HCT116 (cell line): ENCODE results near the gene CD200R1L. TPM values are rescaled to one million over a fixed set of nuclear protein-coding genes. Genes with fewer than 3 reads are reported as not detected.

ENCODE experiments used
- ATAC-seq: fragments of 200-7000 bp; cut with Tn5 transposase; 2 replicates; pipeline ENCODE4 v1.9.1; 2020; ENCODE audit warnings: mild to moderate bottlenecking, moderate library complexity
- BruUV-seq: library from RNA; stranded (reverse); fragments of 400-500 nt; replicated peaks from 2 replicates; lab custom pipeline; 2021; lab: Mats Ljungman, UMichigan
- CTCF ChIA-PET: fragments of 300-600 bp; sonication (Branson Sonifier 250); formaldehyde crosslinking; loops from one replicate; lab custom pipeline; 2021; ENCODE audit warnings: antibody characterized with exemption; lab: Charles Lee
- POLR2A ChIA-PET: fragments of 300-600, 350-600 bp; sonication (Branson Sonifier 250); formaldehyde crosslinking; loops from one replicate; lab custom pipeline; 2021; ENCODE audit warnings: antibody characterized with exemption; lab: Charles Lee
- RAD21 ChIA-PET, 2 experiments: fragments of 300-600 bp; sonication (Branson Sonifier 250); formaldehyde crosslinking; loops; one replicate each; lab custom pipeline; 2023; ENCODE audit warnings: low total read pairs in 2 of 2; ENCODE audit not compliant: uncharacterized antibody in 2 of 2, unreplicated experiment in 2 of 2, low non-redundant PET in 1 of 2; lab: Charles Lee
- DNase-seq: peaks from one replicate; pipeline ENCODE4 v3.0.0-alpha.2; 2010; ENCODE audit warnings: low read depth, low spot score
- H2AFZ ChIP-seq: fragments of 200-600 bp; shearing (Covaris generic), sonication (generic); 2 replicates; pipeline ENCODE4 v1.6.1; 2017; ENCODE audit warnings: low read depth, mixed run types, mixed read lengths, antibody characterized with exemption, low read length; ENCODE audit not compliant: poor library complexity, severe bottlenecking
- H3K27ac ChIP-seq: 2 replicates; pipeline ENCODE4 v1.5.1; 2012; ENCODE audit warnings: low read depth, low read length
- H3K27me3 ChIP-seq: fragments of 200-600 bp; sonication (generic); 2 replicates; pipeline ENCODE4 v1.6.1; 2016; ENCODE audit warnings: mixed run types, low read length, mixed read lengths; ENCODE audit not compliant: insufficient read depth
- H3K36me3 ChIP-seq, 2 experiments: fragments of 200-500 bp in 1 of 2; fragments of 200-600 bp in 1 of 2; sonication (Bioruptor generic) in 1 of 2; sonication (generic) in 1 of 2; 2 replicates each; pipeline versions ENCODE4 v1.5.1 to v1.6.1; 2014 to 2016; ENCODE audit warnings: low read length in 2 of 2, inconsistent platforms in 1 of 2, mixed read lengths in 1 of 2, mixed run types in 1 of 2; ENCODE audit not compliant: insufficient read depth in 2 of 2, control insufficient read depth in 1 of 2
- H3K4me1 ChIP-seq, 2 experiments: fragments of 200-600 bp in 1 of 2; sonication (generic) in 1 of 2; 2 replicates each; pipeline versions ENCODE4 v1.5.1 to v1.6.1; 2012 to 2017; ENCODE audit warnings: low read length in 2 of 2, inconsistent platforms in 1 of 2, mild to moderate bottlenecking in 1 of 2, mixed read lengths in 1 of 2, mixed run types in 1 of 2, moderate library complexity in 1 of 2; ENCODE audit not compliant: insufficient read depth in 2 of 2, control insufficient read depth in 1 of 2
- H3K4me2 ChIP-seq: fragments of 200-600 bp; sonication (generic); 2 replicates; pipeline ENCODE4 v1.6.1; 2017; ENCODE audit warnings: mixed run types, low read length, mixed read lengths
- H3K4me3 ChIP-seq, 2 experiments: fragments of 200-600 bp in 1 of 2; sonication (generic) in 1 of 2; replicated peaks in 1 of 2; 2 replicates each; pipeline ENCODE4 v1.5.1; 2011 to 2016; ENCODE audit warnings: low read length in 2 of 2, control low read depth in 1 of 2, low read depth in 1 of 2, mild to moderate bottlenecking in 1 of 2, mixed read lengths in 1 of 2, mixed run types in 1 of 2
- H3K79me2 ChIP-seq: fragments of 200-600 bp; sonication (generic); 2 replicates; pipeline ENCODE4 v1.6.1; 2017; ENCODE audit warnings: mild to moderate bottlenecking, mixed run types, low read length, moderate library complexity, mixed read lengths; ENCODE audit not compliant: insufficient read depth
- H3K9ac ChIP-seq: fragments of 200-600 bp; sonication (generic); 2 replicates; pipeline ENCODE4 v1.6.1; 2016; ENCODE audit warnings: low read length, mixed read lengths
- H3K9me2 ChIP-seq: fragments of 200-600 bp; sonication (generic), shearing (Covaris generic); 2 replicates; pipeline ENCODE4 v1.6.1; 2017; ENCODE audit warnings: mixed run types, mild to moderate bottlenecking, moderate library complexity; ENCODE audit not compliant: insufficient read depth
- H3K9me3 ChIP-seq, 2 experiments: fragments of 200-500 bp in 1 of 2; fragments of 200-600 bp in 1 of 2; sonication (Bioruptor generic) in 1 of 2; sonication (generic) in 1 of 2; 2 replicates each; pipeline ENCODE4 v1.6.1; 2014 to 2017; ENCODE audit warnings: low read length in 2 of 2, mixed read lengths in 2 of 2, inconsistent platforms in 1 of 2, low read depth in 1 of 2, mild to moderate bottlenecking in 1 of 2, mixed run types in 1 of 2, moderate library complexity in 1 of 2; ENCODE audit not compliant: control insufficient read depth in 1 of 2, insufficient read depth in 1 of 2
- H4K20me1 ChIP-seq: fragments of 200-600 bp; sonication (generic), shearing (Covaris generic); 2 replicates; pipeline ENCODE4 v1.6.1; 2017; ENCODE audit warnings: mixed run types, mild to moderate bottlenecking, moderate library complexity; ENCODE audit not compliant: insufficient read depth
- CBX3 ChIP-seq: IDR thresholded peaks from 2 replicates; pipeline ENCODE4 v1.6.1; 2012; ENCODE audit warnings: low read depth
- FOSL1 ChIP-seq: IDR thresholded peaks from 2 replicates; pipeline ENCODE4 v1.6.1; 2012; ENCODE audit warnings: low read depth
- JUND ChIP-seq: IDR thresholded peaks from 2 replicates; pipeline ENCODE4 v1.6.1; 2012
- POLR2A ChIP-seq: IDR thresholded peaks from 2 replicates; pipeline ENCODE4 v1.7.0; 2011; ENCODE audit warnings: borderline replicate concordance; ENCODE audit not compliant: insufficient read depth, insufficient read length; ENCODE audit errors: extremely low read depth
- SRF ChIP-seq: IDR thresholded peaks from 2 replicates; pipeline ENCODE4 v1.6.1; 2012; ENCODE audit warnings: low read depth
- YY1 ChIP-seq: IDR thresholded peaks from 2 replicates; pipeline ENCODE4 v1.6.1; 2011; ENCODE audit warnings: low read length, low read depth, moderate library complexity, mild to moderate bottlenecking; ENCODE audit not compliant: insufficient replicate concordance; ENCODE audit errors: extremely low read depth
- ZFX ChIP-seq: fragments of 450-650 bp; IDR thresholded peaks from 2 replicates; pipeline ENCODE4 v1.6.1; 2017
- intact Hi-C: fragments of 100-400 bp; cut with micrococcal nuclease; formaldehyde crosslinking; loops from 2 replicates; pipeline ENCODE4 v1.10.0; 2022
- total RNA-seq: library from RNA; stranded (reverse); gene quantifications from one replicate; pipeline ENCODE4 v1.2.1, GENCODE V29; 2021; ENCODE audit not compliant: unreplicated experiment
- TF ChIP-seq, protein P1 (sequence below): IDR thresholded peaks from 2 replicates; pipeline ENCODE4 v1.6.1; 2012

Gene CD200R1L
- total RNA-seq, 1 experiment from 2014 or later, result not detected

DNA sequence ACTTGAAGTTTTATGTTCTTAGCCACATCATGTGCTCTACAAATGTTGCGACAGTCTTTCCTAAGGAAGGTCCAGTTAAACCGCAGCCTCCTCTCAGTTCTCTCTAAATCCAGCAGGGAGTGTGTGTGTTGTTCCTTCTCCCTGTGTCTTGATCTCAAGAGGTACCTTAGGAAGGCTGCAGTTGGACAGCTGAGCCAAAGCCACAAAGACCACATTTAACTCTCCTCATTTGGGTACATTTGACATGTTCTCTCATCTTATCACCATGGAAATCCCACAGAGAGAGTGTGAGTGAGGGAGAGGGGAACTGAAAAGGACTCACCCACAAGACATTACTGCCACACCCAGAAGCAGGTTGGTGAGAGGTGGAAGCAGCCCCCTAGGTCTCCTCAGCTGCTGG is 79.5 kb downstream of the CD200R1L start:
- ChIA-PET POLR2A (no interaction called here), RAD21 (no interaction called here), CTCF (no interaction called here)
- BruUV-seq, result no TSS peak
- Histone ChIP-seq H4K20me1 (no peaks in the 10 kb centered on the region), H3K27me3 (no peaks in the 10 kb centered on the region), H3K79me2 (no peaks in the 10 kb centered on the region), H2AFZ (no peak overlapping the region), H3K4me3 (no peak overlapping the region), H3K9ac (no peak overlapping the region), H3K36me3 (no peaks in the 10 kb centered on the region), H3K9me2 (no peaks in the 10 kb centered on the region), H3K9me3 (no peaks in the 10 kb centered on the region), H3K4me1 (peaks cover 0 to 5% of the 10 kb centered on the region in 2 experiments; a peak in 1 of 4 replicates), H3K27ac (no peak overlapping the region), H3K4me2 (no peak overlapping the region)
- intact Hi-C loops, result no loop called here
- ATAC-seq (no peak), DNase-seq (no peak)
- TF ChIP-seq, protein P1, sequence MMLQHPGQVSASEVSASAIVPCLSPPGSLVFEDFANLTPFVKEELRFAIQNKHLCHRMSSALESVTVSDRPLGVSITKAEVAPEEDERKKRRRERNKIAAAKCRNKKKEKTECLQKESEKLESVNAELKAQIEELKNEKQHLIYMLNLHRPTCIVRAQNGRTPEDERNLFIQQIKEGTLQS, result no peak
- TF ChIP-seq CBX3, result no peak
- TF ChIP-seq JUND, result no peak
- no peak for TF ChIP-seq SRF
- no peak for TF ChIP-seq ZFX
- TF ChIP-seq POLR2A, result no peak
- TF ChIP-seq YY1, result no peak
- no peak for TF ChIP-seq FOSL1

Other genes with a start within 250 kb of the CD200R1L start
- gene CCDC80, start 205.7 kb downstream of the CD200R1L start, total RNA-seq, result 1.7 TPM
- gene CD200R1, start 128.2 kb upstream of the CD200R1L start, total RNA-seq, result not detected
- gene GTPBP8, start 144.1 kb upstream of the CD200R1L start, total RNA-seq, result 16.4 TPM